ENCODE measurements around the gene METTL22.

GRCh38 chr16:8596581-8596980 lies 24.9 kb upstream of the METTL22 start:
- TF ChIP-seq CTCF (IDR thresholded peaks at IDR 0.05; ENCODE audit: insufficient read depth, low read length) (no peak), REST (IDR thresholded peaks at IDR 0.05; ENCODE audit: insufficient replicate concordance, low read depth) (no peak)
